NOMO-1 treated with dmso at 0.1 percent for 144 hours (cell line): ENCODE measurements around the gene HMCN1.

ENCODE experiments used
- DNase-seq: peaks from one replicate; lab custom pipeline; 2025; ENCODE audit not compliant: unreplicated experiment; lab: John Stamatoyannopoulos, UW

The HMCN1 gene

GRCh38 chr1:186002406-186002805, 268.2 kb downstream of the HMCN1 start:
- DNase-seq: no peak

GRCh38 chr1:186009039-186009737, 275.0 kb downstream of the HMCN1 start:
- no peak for DNase-seq

- DNase-seq: no peak
Observed at GRCh38 chr1:186014370-186015037, 280.3 kb downstream of the HMCN1 start.

GRCh38 chr1:186016856-186017255, 282.7 kb downstream of the HMCN1 start:
- no peak for DNase-seq

DNA sequence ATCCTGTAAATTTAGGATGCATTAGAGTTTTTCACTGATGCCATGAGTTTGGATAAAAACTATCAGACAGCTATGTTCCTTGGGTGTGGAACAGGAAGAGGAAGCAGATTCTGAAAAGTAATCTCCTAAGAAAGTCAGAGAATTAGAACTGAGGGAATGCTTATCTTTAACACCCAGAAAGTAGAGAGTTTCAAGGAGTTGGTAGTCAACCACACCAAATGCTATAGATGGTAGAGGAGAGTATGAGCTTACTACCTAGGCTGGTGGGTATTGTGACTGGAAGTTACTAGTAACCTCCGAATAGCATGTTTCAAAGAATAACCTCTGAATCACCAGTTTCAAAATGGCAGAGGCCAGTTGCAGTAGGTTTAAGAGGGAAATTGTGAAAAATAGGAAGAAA, 288.0 kb downstream of the HMCN1 start:
- no peak for DNase-seq

- no peak for DNase-seq
Observed at GRCh38 chr1:186026946-186027345, 292.8 kb downstream of the HMCN1 start.

GRCh38 chr1:186027621-186028020, 293.4 kb downstream of the HMCN1 start:
- DNase-seq: no peak

GRCh38 chr1:186030453-186030852, 296.3 kb downstream of the HMCN1 start:
- DNase-seq: no peak

GRCh38 chr1:186033847-186034271, 299.7 kb downstream of the HMCN1 start:
- DNase-seq: no peak

DNA sequence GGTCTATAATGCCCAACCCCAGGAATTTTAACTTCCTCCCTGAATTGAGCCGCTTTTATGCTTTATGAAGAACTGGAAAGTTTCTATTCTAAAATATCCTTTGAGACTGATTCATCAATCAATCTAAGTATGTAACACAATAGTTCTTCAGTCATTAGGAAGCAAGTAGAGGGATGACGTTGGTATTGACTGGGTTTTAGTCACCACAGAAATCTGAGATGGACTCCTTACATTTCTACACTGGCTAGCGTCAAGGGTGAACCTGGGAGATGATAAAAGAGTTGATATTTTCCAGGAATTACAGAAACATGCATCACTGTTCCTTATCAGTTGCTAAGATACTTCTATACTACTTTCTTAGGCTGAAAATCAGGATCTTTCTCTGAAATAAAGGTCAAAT, 308.0 kb downstream of the HMCN1 start:
- no peak for DNase-seq

GRCh38 chr1:186043296-186043695, 309.1 kb downstream of the HMCN1 start:
- no peak for DNase-seq

DNA sequence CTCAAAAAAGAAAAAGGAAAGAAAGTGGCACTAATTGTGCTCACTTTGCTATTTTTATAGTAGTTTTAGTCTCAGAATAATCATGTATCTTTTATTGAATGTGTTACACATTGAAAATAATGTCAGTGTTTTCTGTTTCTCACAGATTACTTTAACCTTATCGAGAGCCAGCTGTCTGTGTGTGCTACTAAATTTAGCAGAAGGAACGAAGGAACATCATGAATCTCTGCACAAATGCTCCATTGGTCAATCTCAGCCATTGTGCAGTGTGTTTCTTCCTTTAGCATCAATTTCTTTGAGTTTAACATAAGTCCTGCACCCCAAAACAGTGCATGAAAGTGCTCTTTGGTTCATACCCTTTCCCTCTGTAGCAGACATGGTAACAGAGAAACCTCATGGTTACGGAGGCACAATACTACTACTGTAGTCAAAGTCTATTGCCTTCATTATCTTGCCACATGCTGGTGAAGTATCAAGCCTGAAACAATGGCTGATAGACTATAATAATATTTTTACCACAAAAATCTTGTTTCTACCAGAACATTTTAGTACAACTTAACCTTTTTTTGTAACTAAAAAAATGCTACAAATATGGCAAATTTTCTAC, 310.0 kb downstream of the HMCN1 start:
- DNase-seq: no peak

DNA sequence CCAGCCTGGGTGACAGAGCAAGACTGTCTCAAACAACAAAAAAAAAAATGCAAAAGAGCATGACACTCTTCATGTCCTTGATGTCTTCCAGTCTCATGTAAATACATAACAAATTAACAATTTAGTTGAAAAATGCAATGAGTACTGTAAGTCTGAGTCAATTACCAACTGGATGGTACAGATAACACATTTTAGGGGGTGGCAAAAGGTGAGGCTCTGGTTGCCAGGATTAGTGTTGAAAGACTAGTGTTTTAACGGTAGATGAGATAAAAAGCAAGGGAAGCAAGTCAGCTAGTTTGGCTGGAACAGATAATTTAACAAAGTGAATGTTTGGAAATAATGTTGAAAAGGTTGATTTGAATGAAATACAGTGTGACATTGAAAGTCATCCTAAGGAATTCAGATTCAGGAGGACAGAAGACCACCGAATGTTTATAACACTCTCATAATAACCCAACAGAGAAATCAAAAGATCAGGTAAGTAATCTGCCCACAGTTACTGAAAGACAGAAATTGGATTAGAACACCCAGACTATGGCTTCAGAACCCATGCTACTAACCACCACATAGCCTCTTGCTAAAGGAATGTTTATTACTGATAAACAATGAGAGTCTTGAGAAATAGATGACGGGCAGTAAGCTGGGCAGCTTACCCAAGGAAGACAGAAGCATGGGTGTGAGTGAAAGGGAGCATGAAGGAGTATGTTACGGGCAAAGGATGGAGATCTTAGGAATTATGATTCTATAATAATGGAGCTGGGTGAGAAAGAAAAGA, 312.4 kb downstream of the HMCN1 start:
- no peak for DNase-seq

GRCh38 chr1:186050360-186050759, 316.2 kb downstream of the HMCN1 start:
- DNase-seq: no peak

- DNase-seq: no peak
Observed at GRCh38 chr1:186054003-186054402, 319.8 kb downstream of the HMCN1 start.

DNA sequence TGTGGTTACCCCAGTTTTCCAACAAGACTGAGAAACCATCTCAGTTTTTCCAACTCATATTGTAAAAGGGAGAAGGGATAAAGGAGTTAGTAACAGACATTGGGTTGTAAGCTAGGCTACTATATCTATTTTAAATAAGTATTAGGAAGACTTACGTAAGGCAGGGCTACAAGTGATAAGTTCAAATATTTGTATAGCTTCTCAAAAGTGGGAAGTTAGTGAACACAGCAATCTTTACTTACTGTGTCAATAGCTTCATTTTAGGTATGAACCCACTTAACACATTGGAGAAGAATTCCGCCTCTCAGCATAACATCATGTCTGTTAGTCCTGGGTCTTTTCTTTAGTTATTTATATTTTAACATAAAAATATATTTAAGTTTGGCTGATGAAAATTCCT, 320.7 kb downstream of the HMCN1 start:
- DNase-seq: no peak

DNA sequence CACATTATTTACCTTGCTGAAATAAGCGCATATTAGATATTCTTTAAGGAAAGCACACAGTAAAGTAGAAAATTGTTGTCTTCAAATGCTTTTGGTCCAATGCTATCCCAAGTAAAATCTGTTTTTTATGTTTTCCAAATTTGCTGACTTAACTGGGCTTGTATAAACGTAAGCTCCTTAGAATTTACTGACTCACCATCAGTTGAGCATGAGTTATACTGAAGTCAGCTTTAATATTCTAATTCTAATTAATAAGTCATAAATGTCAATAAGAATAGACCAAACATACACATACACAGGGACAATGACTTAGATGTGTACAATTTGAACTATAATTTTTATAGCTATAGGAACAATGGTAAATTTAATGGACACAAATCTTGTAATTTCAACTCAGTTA, 321.7 kb downstream of the HMCN1 start:
- no peak for DNase-seq

- DNase-seq: no peak
Observed at GRCh38 chr1:186057086-186057485, 322.9 kb downstream of the HMCN1 start.

- DNase-seq: no peak
Observed at GRCh38 chr1:186059311-186059710, 325.1 kb downstream of the HMCN1 start.

DNA sequence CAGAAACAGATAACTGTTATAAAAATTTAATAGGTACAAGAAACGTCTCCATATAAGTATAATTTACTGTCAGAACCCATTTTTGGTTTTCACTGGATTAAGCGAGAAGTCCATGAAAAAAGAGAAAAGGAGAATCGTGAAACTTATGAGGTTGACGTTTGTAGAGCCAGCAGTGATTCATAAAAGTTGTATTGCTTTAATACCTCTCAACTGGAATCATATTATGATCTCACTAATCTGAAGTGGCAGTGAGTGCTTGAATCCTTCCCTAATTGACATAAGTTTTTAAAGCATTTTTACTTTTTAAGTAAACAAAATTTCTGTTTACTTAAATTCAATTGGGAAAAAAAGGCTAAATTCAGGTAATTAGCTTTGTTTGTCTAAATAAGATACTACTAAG, 325.6 kb downstream of the HMCN1 start:
- no peak for DNase-seq

- DNase-seq: no peak
Observed at GRCh38 chr1:186060226-186060625, 326.0 kb downstream of the HMCN1 start.
